T-helper 2 cell treated with Interferon-gamma antibody and Interleukin-4, amounts not matched to agents 100 ng/mL and 5 ng/mL, for 36 hours (primary cell): ENCODE results near the gene TMEM132C. TPM values are rescaled to one million over a fixed set of nuclear protein-coding genes. Genes with fewer than 3 reads are reported as not detected.

Source experiments
- intact Hi-C: fragments of 100-400 bp; cut with micrococcal nuclease; formaldehyde crosslinking; loops from one replicate; pipeline ENCODE4 v1.15.1; 2023
- total RNA-seq: library from RNA; stranded (reverse); gene quantifications from 2 replicates; pipeline ENCODE4 v1.2.3, GENCODE V29; 2022

The TMEM132C gene
- total RNA-seq, 1 donor from 2014 or later, result not detected

GRCh38 chr12:128288357-128288756 is 21.4 kb downstream of the TMEM132C start:
- intact Hi-C loops, result no loop called here

GRCh38 chr12:128288896-128289295 is 21.9 kb downstream of the TMEM132C start:
- intact Hi-C loops, result no loop called here

- intact Hi-C loops, result no loop called here
Observed at GRCh38 chr12:128290938-128291337, 24.0 kb downstream of the TMEM132C start.

GRCh38 chr12:128298091-128298748 is 31.2 kb downstream of the TMEM132C start:
- intact Hi-C loops, result no loop called here

- intact Hi-C loops, result no loop called here
Observed at GRCh38 chr12:128305336-128305892, 38.4 kb downstream of the TMEM132C start.

GRCh38 chr12:128307791-128308190 is 40.8 kb downstream of the TMEM132C start:
- intact Hi-C loops, result no loop called here

- intact Hi-C loops, result no loop called here
Observed at GRCh38 chr12:128312661-128313060, 45.7 kb downstream of the TMEM132C start.

GRCh38 chr12:128313931-128314330 is 47.0 kb downstream of the TMEM132C start:
- intact Hi-C loops, result no loop called here

- intact Hi-C loops, result no loop called here
Observed at GRCh38 chr12:128314611-128315010, 47.6 kb downstream of the TMEM132C start.

- intact Hi-C loops, result no loop called here
Observed at GRCh38 chr12:128316078-128316477, 49.1 kb downstream of the TMEM132C start.

GRCh38 chr12:128316973-128317526 is 50.1 kb downstream of the TMEM132C start:
- intact Hi-C loops, result no loop called here

- intact Hi-C loops, result no loop called here
Observed at GRCh38 chr12:128318341-128318740, 51.4 kb downstream of the TMEM132C start.

- intact Hi-C loops, result no loop called here
Observed at GRCh38 chr12:128318946-128319345, 52.0 kb downstream of the TMEM132C start.

GRCh38 chr12:128322341-128322740 is 55.4 kb downstream of the TMEM132C start:
- intact Hi-C loops, result no loop called here

- intact Hi-C loops, result no loop called here
Observed at GRCh38 chr12:128323145-128323920, 56.4 kb downstream of the TMEM132C start.

GRCh38 chr12:128325646-128326045 is 58.7 kb downstream of the TMEM132C start:
- intact Hi-C loops, result no loop called here

- intact Hi-C loops, result no loop called here
Observed at GRCh38 chr12:128326406-128326805, 59.4 kb downstream of the TMEM132C start.

GRCh38 chr12:128328961-128329360 is 62.0 kb downstream of the TMEM132C start:
- intact Hi-C loops, result no loop called here

- intact Hi-C loops, result no loop called here
Observed at GRCh38 chr12:128336204-128337070, 69.5 kb downstream of the TMEM132C start.

GRCh38 chr12:128337071-128337345 is 70.0 kb downstream of the TMEM132C start:
- intact Hi-C loops, result no loop called here

- intact Hi-C loops, result no loop called here
Observed at GRCh38 chr12:128337431-128338170, 70.6 kb downstream of the TMEM132C start.
